GM04504 (cell line): Measurements from ENCODE around the gene STK32B.
A peak's percentile ranks its signal among the peaks of the same experiment; 100 is the strongest.
"Not testable (repeated sequence)": the region's sequence is repeated elsewhere in the genome, so short reads cannot be mapped to it uniquely, and the experiment has no call there.

Experiments
- DNase-seq: peaks from one replicate; pipeline ENCODE4 v3.0.0-alpha.2; 2012; ENCODE audit warnings: low read depth

The STK32B gene

DNA sequence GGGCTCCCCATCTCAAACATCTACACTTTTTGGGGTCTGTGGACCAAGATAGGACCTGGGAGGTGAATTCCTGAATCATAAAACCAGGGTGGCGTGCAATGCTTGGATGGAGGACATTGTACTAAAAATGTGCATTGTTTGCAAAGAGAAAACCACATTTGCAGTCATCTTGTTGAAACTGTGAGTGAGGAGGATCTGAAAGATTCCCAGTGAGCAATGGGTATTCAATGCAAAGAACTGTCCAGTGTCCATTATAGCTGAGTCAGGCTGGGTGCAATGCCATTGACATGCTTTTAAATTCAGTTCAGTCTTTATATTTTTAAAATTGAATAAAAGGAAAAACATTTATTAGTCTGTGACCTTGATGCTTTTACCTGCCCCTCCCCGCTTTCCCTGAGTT is 215.7 kb downstream of the STK32B start:
- DNase-seq = no peak

DNA sequence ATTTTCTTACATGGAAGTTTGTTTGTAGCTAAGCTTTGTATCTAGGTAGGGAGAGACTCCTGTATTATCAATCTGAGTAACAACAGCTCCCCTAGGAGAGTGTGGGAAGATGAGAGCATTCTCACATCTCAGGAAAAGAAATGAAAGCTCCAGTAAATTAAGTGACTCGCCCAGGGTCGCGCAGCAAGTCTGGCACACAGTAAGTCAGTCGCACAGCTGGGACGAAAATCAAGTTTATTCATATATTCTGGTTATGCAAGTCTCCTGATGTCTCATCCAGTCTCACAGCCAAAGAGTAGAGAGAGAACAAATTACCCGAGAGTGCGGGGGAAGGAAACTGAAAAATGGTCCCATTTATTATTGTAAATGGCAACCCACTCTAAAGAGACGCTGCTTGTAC is 216.1 kb downstream of the STK32B start:
- DNase-seq = no peak

DNA sequence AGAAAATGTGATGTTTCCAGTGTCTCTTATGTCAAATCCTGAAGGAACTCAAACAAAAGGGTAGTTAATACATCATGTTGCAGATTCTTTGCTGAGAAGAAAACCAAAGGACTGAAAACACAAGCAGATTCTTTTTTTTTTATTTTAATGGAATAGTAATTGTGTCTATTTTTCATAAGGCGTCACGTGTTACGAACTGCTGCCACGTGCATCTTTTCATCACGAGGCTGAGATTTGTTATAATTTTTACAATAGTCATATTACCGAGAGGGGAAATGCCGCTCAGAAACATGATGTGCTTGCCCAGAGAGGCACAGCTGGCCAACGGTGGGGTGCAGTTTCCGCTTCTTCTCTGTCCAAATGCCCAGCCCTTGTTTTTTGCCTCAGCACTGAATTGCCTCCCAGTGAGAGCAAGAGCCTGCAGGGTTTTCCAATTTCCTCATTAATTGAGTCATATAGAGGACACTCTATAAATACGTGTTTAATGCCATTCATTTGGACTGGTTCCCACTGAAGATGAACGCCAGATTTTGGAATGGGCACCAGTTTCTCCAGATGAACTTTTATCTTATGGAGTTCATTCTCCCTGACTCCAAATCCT is 225.3 kb downstream of the STK32B start:
- no peak for DNase-seq

DNA sequence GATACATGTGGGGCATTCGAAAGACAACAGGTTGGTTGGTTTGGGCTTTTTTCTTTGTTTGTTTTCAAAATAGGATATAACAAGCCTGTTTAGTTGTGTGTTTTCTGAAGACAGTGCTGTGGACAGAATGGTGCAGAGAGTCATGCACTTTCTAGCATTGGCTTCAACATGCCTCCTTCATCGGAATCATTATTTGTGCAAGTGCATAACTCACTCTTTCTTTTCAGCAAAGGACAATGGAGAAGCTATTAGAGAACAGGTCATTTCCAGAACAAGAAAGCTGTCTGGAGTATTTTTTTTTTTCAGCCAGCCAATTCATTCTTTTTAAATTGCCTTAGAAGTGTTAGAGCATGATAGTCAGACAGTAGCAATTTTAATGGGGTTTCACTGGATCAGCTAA is 225.8 kb downstream of the STK32B start:
- no peak for DNase-seq

DNA sequence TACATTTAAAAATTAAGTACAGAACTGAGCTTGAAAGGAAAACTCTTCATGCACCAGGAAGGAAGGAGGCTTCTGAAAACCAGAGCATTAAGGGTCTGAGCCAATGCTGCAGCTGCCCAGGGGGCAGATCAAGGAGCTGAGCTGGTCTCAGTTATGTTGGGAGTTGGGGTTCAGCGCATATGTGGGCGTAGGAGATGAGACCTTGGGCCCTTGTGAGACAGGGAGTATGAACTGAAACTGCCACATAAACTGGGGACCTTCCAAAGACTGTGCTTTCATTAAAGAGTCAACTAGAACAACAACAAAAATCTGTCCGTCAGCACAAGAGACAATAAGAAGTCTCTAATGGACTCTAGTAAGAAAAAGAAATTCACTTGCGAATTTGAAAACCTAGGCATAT is 226.9 kb downstream of the STK32B start:
- no peak for DNase-seq

DNA sequence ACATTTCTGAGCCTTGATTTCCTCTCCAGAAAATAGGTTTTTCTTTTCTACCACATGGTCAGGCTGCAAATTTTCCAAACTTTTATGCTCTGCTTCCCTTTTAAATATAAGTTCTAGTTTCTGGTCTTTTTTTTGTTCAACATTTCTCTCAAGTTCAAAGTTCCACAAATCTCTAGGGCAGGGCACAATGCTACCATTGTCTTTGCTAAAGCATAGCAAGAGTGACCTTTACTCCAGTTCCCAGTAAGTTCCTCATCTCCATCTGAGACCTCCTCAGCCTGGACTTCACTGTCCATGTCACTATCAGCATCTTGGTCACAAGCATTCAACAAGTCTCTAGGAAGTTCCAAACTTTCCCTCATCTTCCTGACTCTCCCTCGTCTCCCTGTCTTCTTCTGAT is 228.8 kb downstream of the STK32B start:
- DNase-seq = not testable (repeated sequence)

DNA sequence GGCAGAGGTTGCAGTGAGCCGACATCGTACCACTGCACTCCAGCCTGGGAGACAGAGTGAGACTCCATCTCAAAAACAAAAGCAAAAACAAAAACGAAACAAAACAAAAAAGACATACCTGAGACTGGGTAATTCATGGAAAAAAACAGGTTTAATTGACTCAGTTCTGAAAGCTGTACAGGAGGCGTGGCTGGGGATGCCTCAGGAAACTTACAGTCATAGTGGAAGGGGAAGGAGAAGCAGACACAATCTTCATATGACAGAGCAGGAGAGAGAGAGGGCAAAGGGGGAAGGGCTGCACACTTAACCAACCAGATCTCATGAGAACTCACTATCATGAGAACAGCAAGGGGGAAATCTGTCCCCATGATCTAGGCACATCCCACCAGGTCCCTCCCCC is 229.5 kb downstream of the STK32B start:
- no peak for DNase-seq

DNA sequence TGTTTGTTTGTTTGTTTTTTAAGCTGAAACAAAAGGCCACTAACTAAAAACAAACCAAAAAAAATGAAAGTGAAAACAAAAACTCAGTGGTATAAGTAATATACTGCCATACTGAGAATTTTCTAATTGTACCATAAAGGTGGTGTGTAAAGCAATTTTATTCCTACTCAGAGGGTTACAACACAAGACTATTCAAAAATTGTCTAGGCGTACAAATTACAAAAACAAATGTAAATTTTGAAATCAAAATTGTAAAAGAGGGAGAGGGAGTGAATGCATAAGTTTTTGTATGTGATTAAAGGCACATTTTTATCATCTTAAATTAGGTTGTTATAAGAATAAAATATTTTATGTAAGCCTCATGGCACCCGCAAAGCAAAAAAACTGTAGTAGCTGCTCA is 232.6 kb downstream of the STK32B start:
- DNase-seq = no peak

DNA sequence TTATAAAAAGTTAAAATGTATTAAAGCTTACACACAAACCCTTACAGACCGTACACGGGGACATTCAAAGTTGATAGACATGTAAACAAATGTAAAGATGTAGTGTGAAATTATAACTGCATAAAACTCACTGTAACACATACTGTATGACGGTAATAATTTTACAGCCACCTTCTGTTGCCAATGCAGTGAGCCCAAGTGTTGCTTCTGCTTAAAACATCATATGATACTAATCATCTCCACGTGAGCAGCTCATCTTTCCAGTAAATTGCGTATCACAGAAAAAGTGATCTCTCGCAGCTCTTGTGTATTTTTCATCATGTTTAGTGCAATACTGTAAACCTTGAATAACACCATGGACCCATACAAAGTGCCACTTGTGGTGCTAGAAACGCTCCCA is 233.2 kb downstream of the STK32B start:
- DNase-seq = no peak

DNA sequence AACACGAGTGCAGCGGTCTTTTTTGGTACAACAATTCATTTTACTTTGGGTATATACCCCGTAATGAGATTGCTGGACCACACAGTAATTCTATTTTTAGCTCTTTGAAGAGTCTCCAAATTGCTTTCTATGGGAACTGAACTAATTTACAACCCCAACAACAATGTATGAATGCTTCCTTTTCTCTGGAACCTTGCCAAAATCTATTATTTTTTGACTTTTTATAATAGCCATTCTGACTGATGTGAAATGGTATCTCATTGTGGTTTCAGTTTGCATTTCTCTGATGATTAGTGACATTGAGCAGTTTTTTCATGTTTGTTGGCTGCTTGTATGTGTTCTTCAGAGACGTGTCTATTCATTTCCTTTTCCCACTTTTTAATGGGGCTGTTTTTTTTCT is 240.8 kb downstream of the STK32B start:
- DNase-seq = no peak

DNA sequence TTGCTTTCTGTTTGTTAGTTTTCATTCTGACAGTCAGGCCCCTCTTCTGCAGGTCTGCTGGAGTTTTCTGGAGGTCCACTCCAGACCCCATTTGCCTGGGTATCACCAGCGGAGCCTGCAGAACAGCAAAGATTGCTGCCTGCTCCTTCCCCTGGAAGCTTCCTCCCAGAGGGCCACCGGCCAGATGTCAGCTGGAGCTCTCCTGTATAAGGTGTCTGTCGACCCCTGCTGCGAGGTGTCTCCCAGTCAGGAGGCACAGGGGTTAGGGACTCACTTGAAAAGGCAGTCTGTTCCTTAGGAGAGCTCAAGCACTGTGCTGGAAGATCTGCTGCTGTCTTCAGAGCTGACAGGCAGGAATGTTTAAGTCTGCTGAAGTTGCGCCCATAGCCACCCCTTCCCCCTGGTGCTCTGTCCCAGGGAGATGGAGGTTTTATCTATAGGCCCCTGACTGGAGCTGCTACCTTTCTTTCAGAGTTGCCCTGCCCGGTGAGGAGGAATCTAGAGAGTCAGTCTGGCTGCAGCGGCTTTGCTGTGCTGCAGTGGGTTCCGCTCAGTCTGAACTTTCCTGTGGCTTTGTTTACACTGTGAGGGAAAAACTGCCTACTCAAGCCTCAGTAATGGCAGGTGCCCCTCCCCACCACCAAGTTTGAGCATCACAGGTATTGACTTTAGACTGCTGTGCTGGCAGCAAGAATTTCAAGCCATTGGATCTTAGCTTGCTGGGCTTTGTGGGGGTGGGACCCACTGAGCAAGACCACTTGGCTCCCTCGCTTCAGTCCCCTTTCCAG is 246.9 kb downstream of the STK32B start:
- DNase-seq = not testable (repeated sequence)

DNA sequence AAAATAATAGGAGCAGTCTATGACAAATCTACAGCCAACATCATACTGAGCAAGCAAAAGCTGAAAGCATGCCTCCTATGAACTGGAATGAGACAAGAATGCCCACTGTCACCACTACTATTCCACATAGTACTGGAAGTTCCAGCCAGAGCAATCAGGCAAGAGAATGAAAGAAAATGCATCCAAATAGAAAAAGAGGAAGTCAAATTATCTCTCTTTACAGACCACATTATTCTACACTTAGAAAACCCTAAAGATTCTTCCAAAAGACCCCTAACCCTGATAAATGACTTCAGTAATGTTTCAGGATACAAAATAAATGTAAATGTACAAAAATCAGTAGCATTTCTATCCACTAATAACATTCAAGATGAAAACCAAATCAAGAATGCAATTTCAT is 249.0 kb downstream of the STK32B start:
- no peak for DNase-seq

DNA sequence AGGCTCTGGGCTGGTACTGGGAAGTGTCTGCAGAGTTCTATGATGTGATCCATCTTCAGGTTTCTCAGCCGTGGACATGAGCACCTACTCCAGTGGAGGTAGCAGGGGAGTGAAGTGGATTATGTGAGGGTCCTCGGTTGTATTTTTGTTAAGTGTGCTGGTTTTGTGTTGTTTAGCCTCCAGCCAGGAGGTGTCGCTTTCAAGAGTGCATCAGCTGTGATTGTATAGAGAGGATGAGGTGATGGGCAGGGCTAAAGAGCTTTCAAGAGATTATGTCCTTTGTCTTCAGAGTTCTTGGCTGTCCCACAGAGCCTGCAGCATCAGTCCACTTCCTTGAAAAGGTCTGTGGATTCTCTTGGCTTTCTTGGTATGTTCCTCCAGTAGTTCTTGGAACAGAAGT is 256.6 kb downstream of the STK32B start:
- no peak for DNase-seq

DNA sequence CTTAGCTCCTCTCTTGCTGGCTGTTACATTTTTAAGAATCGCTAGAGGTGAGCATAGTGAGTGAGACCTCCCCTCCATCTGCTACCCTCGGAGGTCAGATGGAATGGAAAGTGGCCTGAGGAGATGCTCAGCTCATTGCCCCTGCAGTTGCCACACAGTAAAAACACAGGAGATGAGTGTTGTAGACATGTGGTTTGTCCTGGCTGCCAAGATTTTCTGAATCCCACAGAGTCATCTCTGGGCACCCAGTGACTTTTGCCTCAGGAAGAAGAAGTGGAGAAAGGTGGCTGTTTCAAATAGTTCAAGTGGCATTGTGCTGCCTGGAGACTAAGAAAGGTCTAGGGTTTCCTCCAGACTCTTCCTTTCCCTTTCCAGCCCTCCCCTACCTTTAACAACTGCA is 271.0 kb downstream of the STK32B start:
- no peak for DNase-seq

DNA sequence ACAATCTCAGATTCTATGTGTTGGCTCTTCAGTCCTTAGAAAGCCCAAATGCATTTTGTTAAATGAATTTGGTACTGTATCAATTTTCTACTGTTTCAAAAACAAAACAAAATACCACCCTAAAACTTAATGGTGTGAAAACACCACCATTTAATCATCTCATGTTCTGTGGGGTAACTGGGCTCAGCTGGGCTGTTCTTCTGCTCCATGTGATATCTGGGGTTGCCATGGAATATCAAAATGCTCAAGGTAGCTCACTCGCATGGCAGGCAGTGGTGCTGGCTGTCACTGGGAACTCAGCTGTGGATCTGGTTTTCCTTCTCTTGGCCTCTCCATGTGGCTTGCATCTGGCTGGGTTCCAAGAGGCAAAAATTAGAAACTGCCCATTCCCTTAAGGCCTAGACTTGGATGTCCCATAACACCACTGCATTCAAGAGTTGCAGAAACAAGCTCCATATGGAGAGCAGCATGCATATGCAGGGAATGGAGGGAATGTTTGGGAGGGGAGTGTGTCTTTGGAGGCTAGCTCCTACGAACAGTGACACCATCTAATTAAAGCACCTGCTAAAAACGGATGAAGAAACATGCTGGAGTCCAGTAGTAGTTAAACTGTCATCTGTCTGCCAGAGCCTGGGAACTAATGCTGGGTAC is 279.2 kb downstream of the STK32B start:
- no peak for DNase-seq

DNA sequence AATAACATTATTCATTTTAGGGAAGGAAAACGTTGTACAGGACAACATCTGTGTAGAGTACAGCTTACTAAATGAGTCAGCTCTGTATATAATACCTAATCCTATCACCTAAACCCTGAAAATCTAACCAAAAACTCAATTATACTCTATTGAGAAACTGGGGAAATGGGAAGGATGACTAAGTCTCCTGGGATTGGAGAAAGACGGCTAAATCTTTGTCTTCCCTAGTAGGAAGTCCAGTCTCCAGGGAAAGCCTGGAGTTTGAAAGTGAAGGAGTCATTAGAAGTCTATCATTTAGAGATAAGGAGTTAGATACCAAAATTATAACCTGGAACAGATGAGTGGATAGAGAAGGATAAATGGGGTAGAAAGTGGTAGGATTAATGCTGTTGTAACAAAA is 286.5 kb downstream of the STK32B start:
- DNase-seq = no peak

DNA sequence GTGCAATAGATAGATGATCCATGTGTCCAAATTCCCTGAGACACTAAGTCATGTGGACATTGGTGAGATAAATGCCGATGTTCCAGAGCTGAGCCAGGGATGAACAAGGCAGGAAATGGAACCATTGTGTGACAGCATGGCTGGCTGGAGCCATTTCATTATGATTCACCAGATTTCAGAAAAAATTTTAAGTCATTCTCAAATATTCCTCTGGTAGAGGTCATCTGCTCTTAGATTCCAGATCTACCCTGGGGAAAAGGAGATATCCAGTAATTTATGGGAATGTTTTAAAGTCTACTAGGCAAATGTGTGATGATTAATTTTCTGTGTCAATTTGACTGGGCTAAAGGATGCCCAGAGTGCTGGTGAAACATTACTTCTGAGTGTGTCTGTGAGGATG is 287.3 kb downstream of the STK32B start:
- peak; percentile 55 for DNase-seq

DNA sequence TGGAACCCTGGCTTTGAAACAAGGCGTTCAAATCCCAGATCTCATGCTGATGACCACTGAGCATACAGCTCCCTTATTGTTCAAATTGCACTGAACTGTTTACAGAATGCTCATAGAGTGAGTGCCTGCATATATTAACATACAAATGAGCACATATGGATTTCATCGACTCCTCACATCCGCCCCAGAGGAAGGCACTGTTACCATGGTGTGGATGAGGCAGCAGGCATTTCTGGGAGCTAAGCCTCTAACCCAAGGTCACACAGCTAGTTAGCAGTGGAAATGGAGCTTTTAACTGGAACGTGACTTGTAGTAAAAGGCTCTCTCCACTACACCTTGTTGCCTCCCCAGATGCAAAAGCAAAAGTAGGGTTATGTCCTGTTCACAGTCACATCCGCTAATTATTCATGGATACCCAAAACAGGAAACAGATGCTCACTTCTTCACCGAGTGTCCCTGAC is 289.7 kb downstream of the STK32B start:
- no peak for DNase-seq

DNA sequence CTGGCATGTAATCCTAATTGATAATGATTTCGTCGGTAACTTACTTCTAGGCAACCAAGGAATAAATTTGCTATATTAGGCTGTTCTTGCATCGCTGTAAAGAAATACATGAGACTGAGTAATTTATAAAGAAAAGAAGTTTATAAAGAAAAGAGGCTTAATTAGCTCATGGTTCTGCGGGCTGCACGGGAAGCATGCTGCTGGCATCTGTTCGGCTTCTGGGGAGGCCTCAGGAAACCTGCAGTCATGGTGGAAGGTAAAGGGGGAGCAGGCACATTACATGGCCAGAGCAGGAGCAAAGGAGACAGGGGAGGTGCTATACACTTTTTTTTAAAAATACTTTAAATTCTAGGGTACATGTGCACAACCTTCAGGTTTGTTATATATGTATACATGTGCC is 290.2 kb downstream of the STK32B start:
- no peak for DNase-seq

DNA sequence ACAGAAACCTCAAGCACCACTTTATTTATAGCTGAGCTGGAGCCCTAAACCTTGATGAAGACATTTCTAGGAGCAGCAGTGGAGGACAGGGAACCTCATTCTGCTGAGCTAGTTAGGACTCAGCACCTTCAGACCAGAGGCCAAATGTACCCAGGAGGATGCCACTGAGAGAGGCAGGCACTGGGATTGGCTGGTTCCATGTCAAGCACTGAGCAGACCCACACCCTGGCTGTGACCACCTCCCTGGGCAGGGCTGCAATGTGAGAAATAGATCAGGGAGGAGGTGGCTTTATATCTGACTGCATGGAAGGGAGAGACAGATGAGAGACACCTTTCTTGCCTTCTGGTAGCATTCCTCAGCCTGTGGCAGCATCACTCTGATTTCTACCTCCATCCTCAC is 304.6 kb downstream of the STK32B start:
- no peak for DNase-seq

DNA sequence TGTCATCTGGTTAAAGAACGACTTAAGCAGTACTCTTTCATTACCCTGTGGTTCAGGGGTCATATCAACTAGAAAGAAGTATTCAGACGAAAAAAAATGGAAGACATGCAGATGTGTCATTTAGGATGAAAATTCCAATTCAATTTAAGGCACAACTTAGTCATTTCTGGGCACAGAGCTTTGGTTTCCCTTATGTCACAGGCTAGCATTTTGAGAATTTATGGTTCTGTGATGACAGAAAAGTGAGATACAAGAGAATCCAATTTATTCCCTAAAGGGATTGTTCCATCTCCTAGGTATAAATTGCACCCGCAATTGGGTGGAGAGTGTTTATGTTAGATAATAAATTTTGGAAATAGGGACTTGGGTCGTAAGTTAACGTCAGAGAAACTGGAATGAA is 306.6 kb downstream of the STK32B start:
- DNase-seq = peak; percentile 59

DNA sequence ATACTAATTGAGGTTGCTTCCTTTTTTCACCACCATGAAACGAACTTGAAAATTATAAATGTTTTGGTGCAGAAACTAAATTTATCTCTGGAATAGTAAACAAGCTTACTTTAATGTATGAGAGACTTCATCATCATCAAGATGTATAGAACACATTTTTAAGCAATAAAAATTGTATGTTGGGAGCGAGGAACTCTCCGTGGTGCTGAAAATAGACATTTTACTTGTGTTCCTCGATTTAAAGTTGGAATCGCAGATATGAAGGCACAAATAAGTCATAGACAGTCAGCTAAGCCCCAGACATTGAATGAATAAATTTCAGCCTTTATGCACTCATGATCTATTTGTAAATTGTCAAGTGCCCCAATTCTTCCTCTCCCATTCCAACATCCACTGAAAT is 310.7 kb downstream of the STK32B start:
- DNase-seq = no peak

DNA sequence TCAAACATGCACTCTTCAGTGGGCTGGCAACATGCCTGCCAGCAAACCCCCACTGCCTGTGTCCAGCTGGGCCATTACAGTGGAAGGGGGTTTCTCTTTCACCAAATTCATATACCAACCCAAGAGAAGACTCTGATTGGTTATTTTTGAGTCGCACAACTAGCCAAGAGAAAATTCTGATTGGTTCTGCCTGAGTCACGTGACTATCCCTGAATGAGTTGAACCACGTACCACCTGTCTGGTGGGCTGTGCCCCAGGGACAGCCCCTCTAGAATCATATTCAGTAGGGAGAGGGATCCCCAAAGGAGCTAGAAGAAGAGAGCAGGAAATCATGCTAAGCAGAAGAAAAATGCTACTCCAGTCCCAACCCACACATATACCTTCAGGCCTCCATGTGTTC is 313.1 kb downstream of the STK32B start:
- DNase-seq = no peak
